Right ventricle myocardium inferior (tissue), 1 donor: ENCODE measurements around the gene HOXC12. TPM values are rescaled to one million over a fixed set of nuclear protein-coding genes. Genes with fewer than 3 reads are reported as not detected.
A peak's percentile ranks its signal among the peaks of the same experiment; 100 is the strongest.

Experiments
- ATAC-seq: fragments of 200-7000 bp; cut with Tn5 transposase; one replicate; pipeline ENCODE4 v1.9.1; 2020; ENCODE audit warnings: mild to moderate bottlenecking, moderate library complexity
- DNase-seq: peaks from one replicate; pipeline ENCODE4 v3.0.0; 2021; ENCODE audit errors: missing footprints
- intact Hi-C: fragments of 100-400 bp; cut with DNase I; formaldehyde crosslinking; loops from one replicate; pipeline ENCODE4 v1.11.0; 2022
- total RNA-seq: library from RNA; stranded (reverse); fragmentation: NEBNext Ultra II Directional; extraction: Animal tissue kit (Norgen Biotek cat#: 25700); gene quantifications from one replicate; pipeline ENCODE4 v1.2.1, GENCODE V29; 2021
- donor health status: DM: no; HTN: yes; CAD: no; lungs with severe emphysema.

HOXC12 gene
- total RNA-seq, 1 donor from 2014 or later: not detected

- no peak for ATAC-seq
- intact Hi-C loops: no loop called here
- no peak for DNase-seq
Measured at GRCh38 chr12:53967421-53967925, 12.8 kb downstream of the HOXC12 start.

GRCh38 chr12:53968214-53969127 lies 13.8 kb downstream of the HOXC12 start:
- intact Hi-C loops: no loop called here
- ATAC-seq: no peak
- DNase-seq: no peak

GRCh38 chr12:53969588-53970259 lies 15.0 kb downstream of the HOXC12 start:
- DNase-seq (no peak), ATAC-seq (no peak)
- intact Hi-C loops: no loop called here

- intact Hi-C loops: no loop called here
- no peak for DNase-seq
Measured at GRCh38 chr12:53970451-53970850, 15.7 kb downstream of the HOXC12 start.

GRCh38 chr12:53971129-53971528 lies 16.4 kb downstream of the HOXC12 start:
- ATAC-seq (no peak), DNase-seq (no peak)
- intact Hi-C loops: no loop called here

More at GRCh38 chr12:53970451-53970850, 15.7 kb downstream of the HOXC12 start:
- no peak for ATAC-seq

GRCh38 chr12:53971686-53972085 lies 17.0 kb downstream of the HOXC12 start:
- DNase-seq (no peak), ATAC-seq (no peak)
- intact Hi-C loops: no loop called here

GRCh38 chr12:53972152-53972702 lies 17.5 kb downstream of the HOXC12 start:
- ATAC-seq (no peak), DNase-seq (no peak)
- intact Hi-C loops: no loop called here

GRCh38 chr12:53972722-53973235 lies 18.1 kb downstream of the HOXC12 start, which contains the start of gene HOXC11:
Gene HOXC11, plus strand, starts transcription at chr12:53973126. Its CDS starts 116 bp downstream, at chr12:53973242.
- no peak for ATAC-seq
- intact Hi-C loops: no loop called here
- no peak for DNase-seq

GRCh38 chr12:53973236-53974042 lies 18.7 kb downstream of the HOXC12 start:
- no peak for DNase-seq
- peak; percentile 34 for ATAC-seq

GRCh38 chr12:53974084-53975063 lies 19.7 kb downstream of the HOXC12 start, which contains the start of gene HOTAIR:
Gene HOTAIR, minus strand, starts transcription at chr12:53974954.
- no peak for ATAC-seq

More at GRCh38 chr12:53973236-53974042, 18.7 kb downstream of the HOXC12 start:
- intact Hi-C loops: no loop called here

GRCh38 chr12:53975064-53975471 lies 20.4 kb downstream of the HOXC12 start:
- intact Hi-C loops: no loop called here
- ATAC-seq (no peak), DNase-seq (no peak)

More at GRCh38 chr12:53974084-53975063, 19.7 kb downstream of the HOXC12 start, which contains the start of gene HOTAIR:
- no peak for DNase-seq
- intact Hi-C loops: no loop called here

GRCh38 chr12:53975479-53976152 lies 20.9 kb downstream of the HOXC12 start:
- intact Hi-C loops: no loop called here
- ATAC-seq (no peak), DNase-seq (no peak)

GRCh38 chr12:53976172-53976822 lies 21.6 kb downstream of the HOXC12 start:
- no peak for DNase-seq

GRCh38 chr12:53976823-53977595 lies 22.3 kb downstream of the HOXC12 start:
- intact Hi-C loops: no loop called here
- DNase-seq (no peak), ATAC-seq (no peak)

More at GRCh38 chr12:53976172-53976822, 21.6 kb downstream of the HOXC12 start:
- intact Hi-C loops: no loop called here
- ATAC-seq: no peak
